Keratinocyte (primary cell): Measurements from ENCODE around the gene GRK1.

Experiments used
- CTCF ChIP-seq, 3 experiments: IDR thresholded peaks in 1 of 3; conservative IDR thresholded peaks in 1 of 3; optimal IDR thresholded peaks in 1 of 3; 2 replicates in 2 of 3; 3 replicates in 1 of 3; pipeline versions ENCODE3 to v1.5.1; 2011; ENCODE audit warnings: low read length in 3 of 3, mild to moderate bottlenecking in 3 of 3, moderate library complexity in 2 of 3, control low read depth in 1 of 3, inconsistent platforms in 1 of 3; ENCODE audit not compliant: insufficient read depth in 2 of 3; ENCODE audit errors: extremely low read depth in 1 of 3
- EZH2 ChIP-seq: IDR thresholded peaks from one replicate; pipeline ENCODE4 v1.6.1; 2012; ENCODE audit warnings: inconsistent platforms, mild to moderate bottlenecking, low read length, moderate library complexity

GRCh38 chr13:113630296-113630695 lies 36.7 kb upstream of the GRK1 start:
- TF ChIP-seq CTCF (optimal IDR thresholded peaks at IDR 0.05 in 1 of 3, IDR thresholded peaks at IDR 0.05 in 1 of 3, conservative IDR thresholded peaks at IDR 0.05 in 1 of 3; ENCODE audit: extremely low read depth in 1 of 3, insufficient read depth in 2 of 3, low read length in 3 of 3), result no peak
- no peak for TF ChIP-seq EZH2
